Peyer's patch (tissue), 4 donors: ENCODE data around the gene TRPC6. TPM values are rescaled to one million over a fixed set of nuclear protein-coding genes. Genes with fewer than 3 reads are reported as not detected.

Source experiments
- DNase-seq, 3 donors: peaks; one replicate each; pipeline ENCODE4 v3.0.0-alpha.2; 2017 to 2019
- H3K27ac ChIP-seq, 4 donors: fragments of 200-600 bp; sonication (generic); one replicate each; pipeline ENCODE4 v1.5.1; 2016 to 2019
- H3K27me3 ChIP-seq, 2 donors: fragments of 200-600 bp; sonication (generic); one replicate each; pipeline ENCODE4 v1.5.1; 2019
- H3K36me3 ChIP-seq, 3 donors: fragments of 200-600 bp; sonication (generic); one replicate each; pipeline ENCODE4 v1.5.1; 2016 to 2019
- H3K4me1 ChIP-seq, 4 donors: fragments of 200-600 bp; sonication (generic); one replicate each; pipeline ENCODE4 v1.5.1; 2016 to 2019
- H3K4me3 ChIP-seq, 4 donors: fragments of 200-600 bp; sonication (generic); 1 replicate in 3 of 4; 2 replicates in 1 of 4; pipeline ENCODE4 v1.5.1; 2016 to 2019; ENCODE audit warnings: mild to moderate bottlenecking in 1 of 4
- H3K9me3 ChIP-seq, 4 donors: fragments of 200-600 bp; sonication (generic); one replicate each; pipeline ENCODE4 v1.5.1; 2016 to 2019; ENCODE audit warnings: mild to moderate bottlenecking in 1 of 4
- POLR2A ChIP-seq, 2 donors: fragments of 450-650 bp; IDR thresholded peaks; one replicate each; pipeline ENCODE4 v1.5.1; 2017; ENCODE audit warnings: antibody characterized with exemption in 2 of 2, mild to moderate bottlenecking in 2 of 2, moderate library complexity in 2 of 2
- total RNA-seq, 4 donors: library from RNA; depleted of rRNA; stranded (reverse); fragments of >200 nt; gene quantifications; one replicate each; pipeline ENCODE4 v1.1.0, GENCODE V29; 2016
- TF ChIP-seq, protein P1 (sequence below), 6 experiments: fragments of 450-650 bp in 4 of 6; fragments of 200-600 bp in 2 of 6; sonication (generic) in 1 of 6; IDR thresholded peaks; one replicate each; pipeline ENCODE4 v1.5.1; 2017 to 2019; ENCODE audit warnings: antibody characterized with exemption in 6 of 6, mild to moderate bottlenecking in 3 of 6, moderate library complexity in 1 of 6

TRPC6 gene
- total RNA-seq, 4 donors from 2014 or later: 0.67 to 31.4 (median 1.4) TPM

DNA sequence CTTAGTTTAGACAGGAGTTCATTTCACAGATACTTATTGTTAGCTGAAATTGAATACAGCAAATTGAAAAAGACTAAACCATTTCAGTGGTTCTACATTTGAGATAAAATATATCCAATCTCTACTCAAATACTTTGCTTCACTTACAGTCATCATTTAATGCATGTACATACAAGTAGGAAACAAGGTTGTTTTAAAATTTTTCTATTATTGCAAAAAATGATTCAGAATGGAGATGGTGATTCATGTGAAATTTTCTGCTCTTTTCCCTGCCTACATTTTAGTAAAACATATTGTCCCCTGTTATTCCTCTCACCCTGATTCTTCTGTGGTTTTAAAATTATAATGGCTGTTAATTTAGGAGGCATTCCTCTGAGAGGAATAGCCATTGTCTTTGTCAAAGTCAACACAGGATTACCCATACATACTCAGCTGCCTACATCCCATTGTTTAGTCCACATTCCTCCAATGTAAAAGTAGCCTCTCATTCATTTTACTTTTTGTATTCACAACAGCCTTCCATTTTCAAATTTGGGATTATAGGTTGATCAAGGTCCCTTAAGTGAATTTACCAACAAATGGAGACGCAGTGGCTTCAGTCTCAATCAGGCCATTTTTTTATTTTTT, 60.1 kb downstream of the TRPC6 start:
- Histone ChIP-seq H3K4me3 (no peak overlapping the region), H3K9me3 (no peaks in the 10 kb centered on the region), H3K4me1 (no peaks in the 10 kb centered on the region), H3K36me3 (no peaks in the 10 kb centered on the region), H3K27me3 (no peaks in the 10 kb centered on the region), H3K27ac (no peak overlapping the region)
- no peak for DNase-seq
- TF ChIP-seq, protein P1, sequence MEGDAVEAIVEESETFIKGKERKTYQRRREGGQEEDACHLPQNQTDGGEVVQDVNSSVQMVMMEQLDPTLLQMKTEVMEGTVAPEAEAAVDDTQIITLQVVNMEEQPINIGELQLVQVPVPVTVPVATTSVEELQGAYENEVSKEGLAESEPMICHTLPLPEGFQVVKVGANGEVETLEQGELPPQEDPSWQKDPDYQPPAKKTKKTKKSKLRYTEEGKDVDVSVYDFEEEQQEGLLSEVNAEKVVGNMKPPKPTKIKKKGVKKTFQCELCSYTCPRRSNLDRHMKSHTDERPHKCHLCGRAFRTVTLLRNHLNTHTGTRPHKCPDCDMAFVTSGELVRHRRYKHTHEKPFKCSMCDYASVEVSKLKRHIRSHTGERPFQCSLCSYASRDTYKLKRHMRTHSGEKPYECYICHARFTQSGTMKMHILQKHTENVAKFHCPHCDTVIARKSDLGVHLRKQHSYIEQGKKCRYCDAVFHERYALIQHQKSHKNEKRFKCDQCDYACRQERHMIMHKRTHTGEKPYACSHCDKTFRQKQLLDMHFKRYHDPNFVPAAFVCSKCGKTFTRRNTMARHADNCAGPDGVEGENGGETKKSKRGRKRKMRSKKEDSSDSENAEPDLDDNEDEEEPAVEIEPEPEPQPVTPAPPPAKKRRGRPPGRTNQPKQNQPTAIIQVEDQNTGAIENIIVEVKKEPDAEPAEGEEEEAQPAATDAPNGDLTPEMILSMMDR (IDR thresholded peaks at IDR 0.05): no peak
- no peak for TF ChIP-seq POLR2A (IDR thresholded peaks at IDR 0.05)

DNA sequence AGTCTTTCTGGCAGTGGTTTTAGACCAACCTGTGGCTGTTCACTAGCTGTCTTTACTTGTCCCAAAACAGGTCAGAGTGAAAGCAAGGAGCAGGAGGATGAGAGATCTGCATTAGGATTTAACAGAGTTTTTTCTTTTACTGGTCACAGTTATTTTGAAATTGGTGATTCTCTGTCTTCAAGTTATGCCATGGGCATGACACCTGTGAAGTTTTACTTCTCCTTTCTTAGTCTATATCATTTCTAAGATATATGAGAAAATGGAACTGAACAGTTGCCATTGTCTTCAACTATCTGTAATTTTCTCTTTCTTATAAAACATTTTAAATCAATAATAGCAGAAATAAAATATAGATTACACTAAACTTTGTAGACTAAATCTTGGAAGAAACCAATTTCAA, 60.6 kb downstream of the TRPC6 start:
- no peak for TF ChIP-seq POLR2A (IDR thresholded peaks at IDR 0.05)
- TF ChIP-seq, protein P1 (IDR thresholded peaks at IDR 0.05): no peak
- H3K4me1 ChIP-seq: no peaks in the 10 kb centered on the region
- DNase-seq: no peak
- H3K9me3 ChIP-seq: no peaks in the 10 kb centered on the region
- no peaks in the 10 kb centered on the region for H3K27me3 ChIP-seq
- H3K4me3 ChIP-seq: no peak overlapping the region
- no peaks in the 10 kb centered on the region for H3K36me3 ChIP-seq
- no peak overlapping the region for H3K27ac ChIP-seq

GRCh38 chr11:101521821-101522220, 62.0 kb downstream of the TRPC6 start:
- Histone ChIP-seq H3K9me3 (no peaks in the 10 kb centered on the region), H3K4me3 (no peak overlapping the region), H3K27me3 (no peaks in the 10 kb centered on the region), H3K27ac (no peak overlapping the region), H3K36me3 (no peaks in the 10 kb centered on the region), H3K4me1 (no peaks in the 10 kb centered on the region)
- TF ChIP-seq, protein P1 (IDR thresholded peaks at IDR 0.05): no peak
- no peak for DNase-seq

- no peak overlapping the region for H3K27ac ChIP-seq
- no peaks in the 10 kb centered on the region for H3K9me3 ChIP-seq
Measured at GRCh38 chr11:101516546-101516945, 67.3 kb downstream of the TRPC6 start.

GRCh38 chr11:101511065-101511464, 72.7 kb downstream of the TRPC6 start:
- Histone ChIP-seq H3K4me1 (no peaks in the 10 kb centered on the region), H3K4me3 (no peak overlapping the region), H3K9me3 (no peaks in the 10 kb centered on the region), H3K36me3 (no peaks in the 10 kb centered on the region), H3K27ac (no peak overlapping the region), H3K27me3 (no peaks in the 10 kb centered on the region)
- TF ChIP-seq, protein P1 (IDR thresholded peaks at IDR 0.05): no peak
- no peak for TF ChIP-seq POLR2A (IDR thresholded peaks at IDR 0.05)
- DNase-seq: no peak

More at GRCh38 chr11:101516546-101516945, 67.3 kb downstream of the TRPC6 start:
- H3K27me3 ChIP-seq: no peaks in the 10 kb centered on the region
- H3K36me3 ChIP-seq: no peaks in the 10 kb centered on the region
- no peak for DNase-seq
- no peaks in the 10 kb centered on the region for H3K4me1 ChIP-seq
- TF ChIP-seq, protein P1 (IDR thresholded peaks at IDR 0.05): no peak
- TF ChIP-seq POLR2A (IDR thresholded peaks at IDR 0.05): no peak
- H3K4me3 ChIP-seq: no peak overlapping the region

GRCh38 chr11:101510591-101510990, 73.2 kb downstream of the TRPC6 start:
- TF ChIP-seq POLR2A (IDR thresholded peaks at IDR 0.05): no peak
- TF ChIP-seq, protein P1 (IDR thresholded peaks at IDR 0.05): no peak
- no peak for DNase-seq
- Histone ChIP-seq H3K4me1 (no peaks in the 10 kb centered on the region), H3K36me3 (no peaks in the 10 kb centered on the region), H3K27me3 (no peaks in the 10 kb centered on the region), H3K27ac (no peak overlapping the region), H3K4me3 (no peak overlapping the region), H3K9me3 (no peaks in the 10 kb centered on the region)
